Sigmoid colon (tissue), 7 donors: ENCODE measurements around the gene OPALIN. TPM values are rescaled to one million over a fixed set of nuclear protein-coding genes. Genes with fewer than 3 reads are reported as not detected.

Experiments used
- DNase-seq: peaks from one replicate; pipeline ENCODE4 v3.0.0-alpha.2; 2019
- H3K27ac ChIP-seq, 4 donors: fragments of 200-600 bp; sonication (generic); one replicate each; pipeline ENCODE4 v1.5.1; 2016 to 2019; ENCODE audit warnings: mild to moderate bottlenecking in 1 of 4
- H3K27me3 ChIP-seq, 3 donors: fragments of 200-600 bp; sonication (generic); one replicate each; pipeline ENCODE4 v1.5.1; 2019; ENCODE audit warnings: mild to moderate bottlenecking in 1 of 3
- H3K36me3 ChIP-seq, 4 donors: fragments of 200-600 bp; sonication (generic); one replicate each; pipeline ENCODE4 v1.5.1; 2016 to 2019
- H3K4me1 ChIP-seq, 4 donors: fragments of 200-600 bp; sonication (generic); one replicate each; pipeline ENCODE4 v1.5.1; 2017 to 2019
- H3K4me3 ChIP-seq, 4 donors: fragments of 200-600 bp; sonication (generic); one replicate each; pipeline ENCODE4 v1.5.1; 2017 to 2019; ENCODE audit warnings: mild to moderate bottlenecking in 2 of 4, moderate library complexity in 1 of 4
- H3K9me3 ChIP-seq, 4 donors: fragments of 200-600 bp in 3 of 4; sonication (generic) in 3 of 4; one replicate each; pipeline versions ENCODE4 v1.5.1 to v1.6.1; 2013 to 2019
- CTCF ChIP-seq, 4 experiments: fragments of 450-650 bp in 3 of 4; fragments of 200-600 bp in 1 of 4; IDR thresholded peaks; one replicate each; pipeline ENCODE4 v1.5.1; 2016 to 2019; ENCODE audit warnings: antibody characterized with exemption in 4 of 4, mild to moderate bottlenecking in 3 of 4, moderate library complexity in 2 of 4
- EP300 ChIP-seq, 4 donors: sonication (generic); formaldehyde crosslinking; IDR thresholded peaks; one replicate each; pipeline ENCODE4 v1.6.1; 2017; ENCODE audit warnings: antibody characterized with exemption in 4 of 4
- POLR2A ChIP-seq, 2 donors: fragments of 450-650 bp; IDR thresholded peaks; one replicate each; pipeline ENCODE4 v1.6.1; 2016; ENCODE audit warnings: antibody characterized with exemption in 2 of 2, mild to moderate bottlenecking in 2 of 2, moderate library complexity in 2 of 2
- POLR2AphosphoS5 ChIP-seq, 4 donors: sonication (generic); formaldehyde crosslinking; IDR thresholded peaks; one replicate each; pipeline ENCODE4 v1.6.1; 2017; ENCODE audit warnings: antibody characterized with exemption in 4 of 4
- WGBS, 2 donors: extraction: QIAGEN DNeasy Blood & Tissue Kit; methylation state at CpG; one replicate each; pipeline ENCODE4 v1.1.7; 2013; 5-methylcytosine and 5-hydroxymethylcytosine counted together
- intact Hi-C: fragments of 100-400 bp; cut with DNase I; formaldehyde crosslinking; loops from one replicate; pipeline ENCODE4 v1.15.1; 2023
- polyA plus RNA-seq, 3 donors: library from polyadenylated mRNA; stranded (reverse); fragments of 200-250 nt; gene quantifications; one replicate each; pipeline ENCODE4 v1.2.3, GENCODE V29; 2013
- total RNA-seq, 4 donors: library from RNA; depleted of rRNA; stranded (reverse); fragments of >200 nt; gene quantifications; one replicate each; pipeline ENCODE4 v1.1.0, GENCODE V29; 2016
- donor health status: healthy with polysubstance abuse.
- donor health status: Bipolar disorder and iron deficiency.
- donor health status: healthy.

OPALIN gene
- total and polyA plus RNA-seq, 7 donors, result not detected

GRCh38 chr10:96371356-96371755 is 12.6 kb upstream of the OPALIN start:
- no peak overlapping the region for H3K4me3 ChIP-seq
- H3K27ac ChIP-seq, result no peak overlapping the region

GRCh38 chr10:96370584-96371157 is 11.9 kb upstream of the OPALIN start:
- no peak overlapping the region for H3K27ac ChIP-seq
- intact Hi-C loops, result loop anchor here (10.0 kb wide), 1 partner anchor 214 kb away; the partner anchor contains the start of gene TM9SF3
- WGBS, 2 donors, result 30 to 36% methylated on average over 16 of the region's 16 CpGs
- H3K9me3 ChIP-seq, result no peaks in the 10 kb centered on the region
- no peak overlapping the region for H3K4me3 ChIP-seq
- TF ChIP-seq CTCF (IDR thresholded peaks at IDR 0.05) (peak; percentile 65 to 85 (median 72)), EP300 (IDR thresholded peaks at IDR 0.05) (no peak)
- H3K36me3 ChIP-seq, result no peaks in the 10 kb centered on the region
- peaks cover 0 to 11% (median 10%) of the 10 kb centered on the region in 4 donors for H3K4me1 ChIP-seq
- no peaks in the 10 kb centered on the region for H3K27me3 ChIP-seq
- no peak for DNase-seq

More at GRCh38 chr10:96371356-96371755, 12.6 kb upstream of the OPALIN start:
- Histone ChIP-seq H3K4me1 (peaks cover 0 to 17% (median 16%) of the 10 kb centered on the region in 4 donors), H3K27me3 (no peaks in the 10 kb centered on the region), H3K36me3 (no peaks in the 10 kb centered on the region), H3K9me3 (no peaks in the 10 kb centered on the region)
- 73 to 83% methylated on average over 11 of the region's 11 CpGs for WGBS, 2 donors
- no peak for DNase-seq
- TF ChIP-seq POLR2A (IDR thresholded peaks at IDR 0.05), result no peak
- no peak for TF ChIP-seq CTCF (IDR thresholded peaks at IDR 0.05)
- no peak for TF ChIP-seq POLR2AphosphoS5 (IDR thresholded peaks at IDR 0.05)
- TF ChIP-seq EP300 (IDR thresholded peaks at IDR 0.05), result no peak
- intact Hi-C loops, result loop anchor here (10.0 kb wide), 1 partner anchor 213 kb away; the partner anchor contains the start of gene TM9SF3

GRCh38 chr10:96369890-96370583 is 11.2 kb upstream of the OPALIN start:
- WGBS, 2 donors, result 68 to 88% methylated on average over 38 of the region's 38 CpGs

GRCh38 chr10:96368971-96369370 is 10.2 kb upstream of the OPALIN start:
- no peak for TF ChIP-seq POLR2A (IDR thresholded peaks at IDR 0.05)
- no peak for TF ChIP-seq POLR2AphosphoS5 (IDR thresholded peaks at IDR 0.05)
- Histone ChIP-seq H3K27ac (no peak overlapping the region), H3K27me3 (no peaks in the 10 kb centered on the region), H3K4me1 (no peaks in the 10 kb centered on the region), H3K36me3 (no peaks in the 10 kb centered on the region), H3K4me3 (no peak overlapping the region), H3K9me3 (no peaks in the 10 kb centered on the region)
- intact Hi-C loops, result no loop called here
- no peak for DNase-seq
- WGBS, 2 donors, result 91 to 93% methylated on average over 5 of the region's 5 CpGs

More at GRCh38 chr10:96369890-96370583, 11.2 kb upstream of the OPALIN start:
- Histone ChIP-seq H3K4me1 (peaks cover 0 to 6% (median 5%) of the 10 kb centered on the region in 4 donors), H3K36me3 (no peaks in the 10 kb centered on the region), H3K27me3 (no peaks in the 10 kb centered on the region), H3K4me3 (no peak overlapping the region), H3K27ac (no peak overlapping the region), H3K9me3 (no peaks in the 10 kb centered on the region)
- DNase-seq, result no peak
- TF ChIP-seq EP300 (IDR thresholded peaks at IDR 0.05) (no peak), CTCF (IDR thresholded peaks at IDR 0.05) (no peak), POLR2AphosphoS5 (IDR thresholded peaks at IDR 0.05) (no peak), POLR2A (IDR thresholded peaks at IDR 0.05) (no peak)
- intact Hi-C loops, result loop anchor here (10.0 kb wide), 1 partner anchor 215 kb away; the partner anchor contains the start of gene TM9SF3

GRCh38 chr10:96367470-96367869 is 8.7 kb upstream of the OPALIN start:
- Histone ChIP-seq H3K27ac (no peak overlapping the region), H3K27me3 (no peaks in the 10 kb centered on the region), H3K4me3 (no peak overlapping the region), H3K9me3 (no peaks in the 10 kb centered on the region), H3K36me3 (no peaks in the 10 kb centered on the region), H3K4me1 (no peaks in the 10 kb centered on the region)
- TF ChIP-seq POLR2A (IDR thresholded peaks at IDR 0.05), result no peak
- no peak for TF ChIP-seq POLR2AphosphoS5 (IDR thresholded peaks at IDR 0.05)
- no peak for TF ChIP-seq EP300 (IDR thresholded peaks at IDR 0.05)
- no peak for TF ChIP-seq CTCF (IDR thresholded peaks at IDR 0.05)
- 88 to 91% methylated on average over 4 of the region's 4 CpGs for WGBS, 2 donors
- no peak for DNase-seq
- intact Hi-C loops, result no loop called here
